Breast epithelium (tissue), 3 donors: Measurements from ENCODE around the gene TBX6.

ENCODE experiments used
- POLR2A ChIP-seq: fragments of 450-650 bp; IDR thresholded peaks from one replicate; pipeline ENCODE4 v1.6.1; 2016; ENCODE audit warnings: antibody characterized with exemption, mild to moderate bottlenecking, moderate library complexity
- TF ChIP-seq, protein P1 (sequence below), 3 donors: fragments of 450-650 bp; IDR thresholded peaks; one replicate each; pipeline ENCODE4 v1.5.1; 2016 to 2017; ENCODE audit warnings: antibody characterized with exemption in 3 of 3, mild to moderate bottlenecking in 3 of 3, moderate library complexity in 3 of 3

DNA sequence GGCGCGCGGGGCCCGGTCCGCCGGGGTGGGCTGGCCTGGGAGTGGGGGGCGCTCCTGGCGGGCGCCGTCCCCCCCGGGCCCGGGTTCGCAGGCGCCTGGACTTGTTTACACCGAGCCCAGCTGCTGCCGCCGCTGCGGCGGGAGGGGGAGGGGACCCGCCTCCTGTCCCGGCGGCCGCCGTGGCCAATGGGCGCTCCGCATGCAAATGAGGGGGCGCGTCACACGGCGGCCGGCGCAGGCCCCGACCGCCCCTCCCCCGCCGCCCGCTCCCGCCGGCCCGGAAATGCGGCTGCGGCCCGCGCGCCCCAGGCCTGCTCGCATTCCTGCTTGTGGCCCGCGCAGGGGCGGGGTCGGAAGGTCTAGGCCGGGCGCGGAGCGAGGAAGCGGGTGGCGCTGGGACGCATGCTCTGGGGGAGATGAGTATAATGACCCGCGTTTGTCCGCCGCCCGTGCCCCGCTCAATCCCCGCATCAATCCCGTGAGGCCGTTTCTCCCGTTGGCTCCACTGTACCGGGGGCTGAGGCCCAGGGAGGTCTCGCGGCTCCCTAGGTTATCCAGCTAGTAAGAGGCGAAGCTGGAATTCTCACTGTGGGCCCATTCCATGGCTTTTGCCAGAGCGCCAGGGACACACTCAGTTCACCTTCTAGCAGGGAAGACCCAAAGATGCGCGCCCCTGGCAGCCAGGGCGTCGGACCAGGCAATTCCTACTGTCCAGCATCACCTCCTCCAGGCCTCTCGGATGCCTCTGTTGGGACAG is 4.6 kb upstream of the TBX6 start, which contains the start of gene YPEL3:
- TF ChIP-seq POLR2A = no peak
- TF ChIP-seq, protein P1, sequence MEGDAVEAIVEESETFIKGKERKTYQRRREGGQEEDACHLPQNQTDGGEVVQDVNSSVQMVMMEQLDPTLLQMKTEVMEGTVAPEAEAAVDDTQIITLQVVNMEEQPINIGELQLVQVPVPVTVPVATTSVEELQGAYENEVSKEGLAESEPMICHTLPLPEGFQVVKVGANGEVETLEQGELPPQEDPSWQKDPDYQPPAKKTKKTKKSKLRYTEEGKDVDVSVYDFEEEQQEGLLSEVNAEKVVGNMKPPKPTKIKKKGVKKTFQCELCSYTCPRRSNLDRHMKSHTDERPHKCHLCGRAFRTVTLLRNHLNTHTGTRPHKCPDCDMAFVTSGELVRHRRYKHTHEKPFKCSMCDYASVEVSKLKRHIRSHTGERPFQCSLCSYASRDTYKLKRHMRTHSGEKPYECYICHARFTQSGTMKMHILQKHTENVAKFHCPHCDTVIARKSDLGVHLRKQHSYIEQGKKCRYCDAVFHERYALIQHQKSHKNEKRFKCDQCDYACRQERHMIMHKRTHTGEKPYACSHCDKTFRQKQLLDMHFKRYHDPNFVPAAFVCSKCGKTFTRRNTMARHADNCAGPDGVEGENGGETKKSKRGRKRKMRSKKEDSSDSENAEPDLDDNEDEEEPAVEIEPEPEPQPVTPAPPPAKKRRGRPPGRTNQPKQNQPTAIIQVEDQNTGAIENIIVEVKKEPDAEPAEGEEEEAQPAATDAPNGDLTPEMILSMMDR (IDR thresholded peaks at IDR 0.05) = no peak
